Vagina (tissue), 2 donors: Measurements from ENCODE around the gene NBPF26. TPM values are rescaled to one million over a fixed set of nuclear protein-coding genes. Genes with fewer than 3 reads are reported as not detected.
"Not testable (repeated sequence)": the region's sequence is repeated elsewhere in the genome, so short reads cannot be mapped to it uniquely, and the experiment has no call there.

ENCODE experiments used
- DNase-seq, 2 donors: peaks; one replicate each; pipeline ENCODE4 v3.0.0-alpha.2; 2017; ENCODE audit errors: extremely low spot score in 2 of 2
- H3K27ac ChIP-seq: fragments of 200-600 bp; sonication (generic); one replicate; pipeline ENCODE4 v1.5.1; 2019
- H3K27me3 ChIP-seq: fragments of 200-600 bp; sonication (generic); one replicate; pipeline ENCODE4 v1.5.1; 2019
- H3K36me3 ChIP-seq, 2 donors: fragments of 200-600 bp; sonication (generic); one replicate each; pipeline ENCODE4 v1.5.1; 2017 to 2019
- H3K4me1 ChIP-seq: fragments of 200-600 bp; sonication (generic); one replicate; pipeline ENCODE4 v1.5.1; 2019
- H3K4me3 ChIP-seq, 2 donors: fragments of 200-600 bp; sonication (generic); 1 replicate in 1 of 2; 2 replicates in 1 of 2; pipeline ENCODE4 v1.5.1; 2016 to 2019
- H3K9me3 ChIP-seq: fragments of 200-600 bp; sonication (generic); one replicate; pipeline ENCODE4 v1.5.1; 2019
- intact Hi-C: fragments of 100-400 bp; cut with DNase I; formaldehyde crosslinking; loops from one replicate; pipeline ENCODE4 v1.15.1; 2023
- small RNA-seq: library from RNA; depleted of rRNA; stranded (forward); fragments of <200 nt; gene quantifications from one replicate; pipeline ENCODE3, GENCODE V24; 2016
- total RNA-seq: library from RNA; depleted of rRNA; stranded (reverse); fragments of >200 nt; gene quantifications from one replicate; pipeline ENCODE4 v1.2.3, GENCODE V29; 2016

The NBPF26 gene
- total RNA-seq, 1 donor from 2014 or later: 10.8 TPM

- intact Hi-C loops, H3K36me3 ChIP-seq, DNase-seq, H3K27ac ChIP-seq, H3K4me1 ChIP-seq, H3K4me3 ChIP-seq, H3K9me3 ChIP-seq, H3K27me3 ChIP-seq: not testable (repeated sequence)
Observed at GRCh38 chr1:120881934-120882333, 158.2 kb downstream of the NBPF26 start.

Small RNA genes within 50 kb of the gene (small RNA-seq; reads per million reads assigned to genes)
- gene RNVU1-19: not detected

Other genes starting within 250 kb of the NBPF26 start
- gene PPIAL4A, start 165.8 kb downstream of the NBPF26 start, total RNA-seq: not detected